Common myeloid progenitor, CD34-positive (primary cell): ENCODE results near the gene DDX52.

ENCODE experiments used
- CTCF ChIA-PET: fragments of 350-600 bp; sonication (Branson Sonifier 250); formaldehyde crosslinking; loops from one replicate; lab custom pipeline; 2021; ENCODE audit warnings: antibody characterized with exemption; lab: Charles Lee
- POLR2A ChIA-PET: fragments of 350-600 bp; sonication (Branson Sonifier 250); formaldehyde crosslinking; loops from one replicate; lab custom pipeline; 2021; ENCODE audit warnings: antibody characterized with exemption; lab: Charles Lee
- DNase-seq, 3 donors: peaks; one replicate each; pipeline versions ENCODE4 v3.0.0 to v3.0.0-alpha.2; 2013
- H3K27ac ChIP-seq, 2 experiments: 1 replicate in 1 of 2; 2 replicates in 1 of 2; pipeline ENCODE4 v1.7.0; 2013; ENCODE audit warnings: inconsistent platforms in 2 of 2, low read length in 2 of 2, mild to moderate bottlenecking in 2 of 2, low read depth in 1 of 2, moderate library complexity in 1 of 2; ENCODE audit not compliant: severe bottlenecking in 2 of 2, insufficient read depth in 1 of 2, poor library complexity in 1 of 2
- H3K27me3 ChIP-seq, 5 experiments: replicated peaks in 2 of 5; 1 replicate in 3 of 5; 2 replicates in 2 of 5; pipeline versions ENCODE4 v1.6.1 to v1.7.0; 2013; ENCODE audit warnings: low read length in 4 of 5, mild to moderate bottlenecking in 2 of 5, moderate library complexity in 2 of 5, inconsistent platforms in 1 of 5; ENCODE audit not compliant: insufficient read depth in 5 of 5, control insufficient read depth in 4 of 5
- H3K36me3 ChIP-seq, 4 experiments: 1 replicate in 2 of 4; 2 replicates in 2 of 4; pipeline versions ENCODE4 v1.6.1 to v1.7.0; 2013; ENCODE audit warnings: low read length in 3 of 4, control low read depth in 1 of 4, mild to moderate bottlenecking in 1 of 4; ENCODE audit not compliant: control insufficient read depth in 4 of 4, insufficient read depth in 4 of 4
- H3K4me1 ChIP-seq, 4 experiments: 1 replicate in 3 of 4; 2 replicates in 1 of 4; pipeline versions ENCODE4 v1.6.1 to v1.7.1; 2013; ENCODE audit warnings: low read length in 3 of 4, mild to moderate bottlenecking in 3 of 4, control low read depth in 1 of 4, inconsistent platforms in 1 of 4, moderate library complexity in 1 of 4; ENCODE audit not compliant: control insufficient read depth in 4 of 4, insufficient read depth in 4 of 4; ENCODE audit errors: control extremely low read depth in 1 of 4
- H3K4me3 ChIP-seq, 7 experiments: 1 replicate in 4 of 7; 2 replicates in 3 of 7; pipeline versions ENCODE4 v1.5.1 to v1.7.0; 2013; ENCODE audit warnings: mild to moderate bottlenecking in 7 of 7, low read length in 6 of 7, moderate library complexity in 6 of 7, inconsistent platforms in 2 of 7, low read depth in 2 of 7, control low read depth in 1 of 7; ENCODE audit not compliant: insufficient read depth in 4 of 7, control insufficient read depth in 1 of 7; ENCODE audit errors: extremely low read depth in 1 of 7
- H3K9me3 ChIP-seq, 5 experiments: 1 replicate in 4 of 5; 2 replicates in 1 of 5; pipeline versions ENCODE4 v1.6.1 to v1.7.1; 2013; ENCODE audit warnings: low read length in 4 of 5, mild to moderate bottlenecking in 2 of 5, inconsistent platforms in 1 of 5, low read depth in 1 of 5, moderate library complexity in 1 of 5; ENCODE audit not compliant: control insufficient read depth in 4 of 5, insufficient read depth in 2 of 5; ENCODE audit errors: control extremely low read depth in 1 of 5
- WGBS: methylation state at CpG from one replicate; pipeline ENCODE4 v1.1.5; 2013; ENCODE audit not compliant: insufficient coverage; 5-methylcytosine and 5-hydroxymethylcytosine counted together

DDX52 gene

DNA sequence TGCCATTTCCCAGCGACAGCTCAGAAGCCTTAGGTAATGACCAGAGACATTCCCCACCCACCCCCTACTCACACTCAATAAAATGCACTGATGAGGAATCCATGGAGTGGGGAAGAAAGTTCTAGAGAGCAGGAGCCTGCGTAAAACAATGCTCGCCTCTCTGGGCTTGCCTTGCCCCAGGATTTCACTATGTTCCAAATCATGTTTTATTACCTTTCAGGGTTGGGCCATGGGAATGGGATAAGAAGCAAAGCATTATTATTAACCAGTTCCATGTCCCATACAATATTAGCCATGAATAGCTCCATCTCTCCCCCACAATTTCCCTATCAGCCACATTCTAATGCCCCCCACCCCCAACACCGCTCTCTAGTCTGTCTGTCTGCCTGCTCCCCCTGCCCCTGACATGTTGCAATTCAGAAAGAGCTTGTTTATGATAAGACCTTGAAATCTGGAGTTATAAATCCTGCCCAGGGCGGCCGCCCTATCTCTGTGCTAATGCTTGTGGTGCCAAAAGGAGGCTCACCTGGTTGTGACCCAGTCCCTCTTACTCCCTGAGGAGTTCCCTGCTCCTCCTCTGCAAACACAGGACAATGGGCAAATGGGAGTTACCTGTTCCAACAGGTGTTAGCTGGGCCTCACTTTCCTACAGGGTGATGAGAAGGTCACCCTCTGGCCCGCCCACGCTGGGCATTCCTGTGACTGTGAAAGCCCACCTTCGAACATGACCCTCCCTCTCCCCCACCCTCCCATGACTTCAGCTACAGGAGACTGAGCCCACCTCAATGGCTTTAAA is 28.0 kb upstream of the DDX52 start:
- ChIA-PET CTCF (interaction anchor here (0.6 kb wide), 1 partner anchor 324 kb away, joined by 4 read pairs; no protein-coding TSS in a partner anchor), POLR2A (no interaction called here)

DNA sequence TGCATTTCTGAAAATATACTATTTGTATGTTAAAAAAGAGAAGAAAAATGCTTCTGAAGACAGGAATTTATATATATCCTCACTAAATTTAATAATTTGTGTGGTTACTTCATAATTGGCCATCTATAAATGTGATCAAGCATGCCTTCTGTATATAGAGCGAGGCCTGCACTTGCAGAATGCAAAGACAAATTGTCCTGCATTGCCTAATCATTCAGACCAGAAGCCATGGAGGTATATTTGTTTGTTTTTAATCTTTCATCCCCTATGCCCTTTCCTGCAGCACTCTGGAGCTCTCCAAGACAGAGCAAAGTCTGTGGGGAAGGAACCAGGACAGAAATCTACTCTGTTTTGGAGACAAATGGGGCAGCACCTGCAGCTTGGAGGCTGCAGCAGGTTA is 23.8 kb upstream of the DDX52 start:
- H3K4me1 ChIP-seq: no peaks in the 10 kb centered on the region
- H3K27me3 ChIP-seq: peaks cover 0 to 3% (median 0%) of the 10 kb centered on the region in 5 experiments
- H3K9me3 ChIP-seq: no peaks in the 10 kb centered on the region
- no peak for DNase-seq
- ChIA-PET CTCF (interaction anchor here (0.8 kb wide), 1 partner anchor 23 kb away, joined by 3 read pairs; no protein-coding TSS in a partner anchor), POLR2A (no interaction called here)
- no CpG with 5 or more reads among the region's 1 CpG for WGBS
- no peaks in the 10 kb centered on the region for H3K36me3 ChIP-seq
- H3K27ac ChIP-seq: no peak overlapping the region
- no peak overlapping the region for H3K4me3 ChIP-seq

More for the DNA sequence above, 28.0 kb upstream of the DDX52 start:
- no peak for DNase-seq
- H3K4me3 ChIP-seq: no peak overlapping the region
- no peaks in the 10 kb centered on the region for H3K27me3 ChIP-seq
- no peak overlapping the region for H3K27ac ChIP-seq
- no peaks in the 10 kb centered on the region for H3K36me3 ChIP-seq
- peaks cover 5 to 14% (median 10%) of the 10 kb centered on the region in 4 experiments for H3K4me1 ChIP-seq
- 96% methylated on average over 3 of the region's 9 CpGs for WGBS
- H3K9me3 ChIP-seq: no peaks in the 10 kb centered on the region

DNA sequence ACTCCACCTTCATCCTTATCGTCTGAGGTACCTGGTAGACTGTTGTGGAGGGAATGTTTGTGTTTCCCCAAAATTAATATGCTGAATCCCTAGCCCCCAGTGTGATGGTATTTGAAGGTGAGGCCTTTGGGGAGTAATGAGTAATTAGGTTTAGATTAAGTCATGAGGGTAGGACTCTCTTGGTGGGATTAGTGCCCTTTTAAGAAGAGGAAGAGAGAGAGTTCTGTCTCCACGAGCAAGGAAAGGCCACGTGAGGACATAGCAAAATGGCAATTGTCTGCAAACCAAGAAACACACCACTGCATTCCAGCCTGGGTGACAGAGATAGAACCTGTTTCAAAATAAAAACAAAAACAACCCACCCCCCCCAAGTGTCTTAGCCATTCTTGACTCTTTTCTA is 21.0 kb upstream of the DDX52 start:
- DNase-seq: no peak
- H3K27ac ChIP-seq: no peak overlapping the region
- CTCF ChIA-PET: no interaction called here
- no peaks in the 10 kb centered on the region for H3K36me3 ChIP-seq
- no CpG with 5 or more reads among the region's 3 CpGs for WGBS
- H3K27me3 ChIP-seq: peaks cover 0 to 3% (median 0%) of the 10 kb centered on the region in 5 experiments
- POLR2A ChIA-PET: no interaction called here
- H3K9me3 ChIP-seq: no peaks in the 10 kb centered on the region
- H3K4me3 ChIP-seq: no peak overlapping the region
- no peaks in the 10 kb centered on the region for H3K4me1 ChIP-seq

DNA sequence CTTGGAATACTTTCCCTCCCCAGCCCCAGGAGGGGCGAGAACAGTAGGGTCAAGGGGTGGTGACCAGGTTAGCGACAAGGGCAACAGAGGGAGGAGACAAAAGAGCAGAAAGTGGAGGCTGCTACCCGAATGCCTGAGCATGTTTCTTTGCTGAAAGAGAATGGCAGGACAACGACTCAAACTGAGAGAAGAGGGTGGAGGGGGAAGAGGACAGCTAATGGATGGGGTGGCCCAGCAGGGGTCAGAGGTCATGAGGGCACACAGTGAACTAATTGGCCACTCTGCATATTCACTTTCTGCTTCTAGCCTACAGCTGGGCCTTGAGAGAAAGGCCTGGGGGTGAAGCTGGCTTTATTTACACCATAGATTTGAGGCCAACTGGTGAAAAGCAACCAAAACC is 19.1 kb upstream of the DDX52 start:
- WGBS: 83% methylated on average over 2 of the region's 4 CpGs
- Histone ChIP-seq H3K9me3 (no peaks in the 10 kb centered on the region), H3K4me1 (no peaks in the 10 kb centered on the region), H3K36me3 (no peaks in the 10 kb centered on the region), H3K4me3 (no peak overlapping the region), H3K27me3 (peaks cover 0 to 3% (median 0%) of the 10 kb centered on the region in 5 experiments), H3K27ac (no peak overlapping the region)
- DNase-seq: no peak
- ChIA-PET CTCF (interaction anchor here (1.0 to 1.7 kb wide), 3 partner anchors 10 to 33 kb away, joined by 3 to 5 read pairs (median 4); no protein-coding TSS in a partner anchor), POLR2A (no interaction called here)

DNA sequence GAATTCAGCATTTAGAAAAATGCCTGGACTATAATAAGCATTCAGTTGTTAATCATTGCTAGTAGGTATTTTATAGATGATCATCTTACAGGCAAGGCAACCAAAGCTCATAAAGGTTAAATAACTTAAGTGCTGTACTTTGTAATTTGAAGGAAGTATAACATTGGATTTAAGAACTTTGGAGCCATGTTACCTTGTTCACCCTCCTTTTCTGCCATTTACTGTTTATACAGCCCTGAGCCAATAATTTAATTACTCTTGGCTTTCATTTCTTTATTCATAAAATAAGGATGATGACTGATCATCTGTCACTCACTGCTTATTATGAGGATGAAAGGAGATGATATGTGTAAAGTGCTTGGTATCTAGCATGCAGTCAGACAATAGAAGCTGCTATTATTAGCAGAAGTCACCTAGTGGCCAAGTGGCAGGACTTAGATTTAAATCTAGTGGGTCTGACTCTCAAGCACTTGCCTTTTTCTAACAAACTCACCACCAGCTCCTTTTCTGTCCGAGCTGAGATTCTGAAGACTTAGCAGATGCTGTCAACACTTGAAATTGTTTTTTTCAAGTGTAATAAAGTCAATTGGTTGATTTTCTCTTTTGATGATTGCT is 18.3 kb upstream of the DDX52 start:
- Histone ChIP-seq H3K4me3 (no peak overlapping the region), H3K27ac (no peak overlapping the region), H3K27me3 (peaks cover 0 to 3% (median 0%) of the 10 kb centered on the region in 5 experiments), H3K4me1 (no peaks in the 10 kb centered on the region), H3K36me3 (no peaks in the 10 kb centered on the region), H3K9me3 (no peaks in the 10 kb centered on the region)
- ChIA-PET CTCF (interaction anchor here (1.3 to 1.7 kb wide), 2 partner anchors 11 to 34 kb away, joined by 3 to 4 read pairs; no protein-coding TSS in a partner anchor), POLR2A (no interaction called here)
- WGBS: no CpG with 5 or more reads among the region's 1 CpG
- DNase-seq: no peak

DNA sequence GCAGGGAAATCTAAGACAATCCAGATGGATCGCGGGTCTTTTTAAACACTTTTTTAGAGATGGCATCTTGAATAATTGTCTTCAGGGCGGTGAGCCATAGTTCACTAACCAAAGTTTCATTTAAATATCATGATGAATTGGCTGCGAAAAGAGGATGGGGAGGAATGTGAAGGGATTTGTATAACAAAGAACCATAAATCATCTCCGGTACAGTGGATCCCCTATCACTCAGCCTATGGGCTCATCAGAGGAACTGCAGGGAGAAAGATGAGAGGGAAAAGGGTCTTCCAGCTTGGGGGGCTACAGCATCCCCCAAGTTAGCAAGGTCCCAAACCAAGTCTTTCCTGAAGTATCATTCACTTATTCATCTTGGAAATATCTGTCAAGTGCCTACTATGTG is 16.7 kb upstream of the DDX52 start:
- H3K9me3 ChIP-seq: no peaks in the 10 kb centered on the region
- DNase-seq: no peak
- ChIA-PET CTCF (interaction anchor here (1.7 to 2.2 kb wide), 2 partner anchors 9 to 11 kb away, joined by 6 read pairs; no protein-coding TSS in a partner anchor), POLR2A (no interaction called here)
- no peaks in the 10 kb centered on the region for H3K4me1 ChIP-seq
- H3K4me3 ChIP-seq: no peak overlapping the region
- H3K36me3 ChIP-seq: no peaks in the 10 kb centered on the region
- WGBS: 100% methylated on average over 2 of the region's 5 CpGs
- H3K27ac ChIP-seq: no peak overlapping the region
- H3K27me3 ChIP-seq: peaks cover 0 to 3% (median 0%) of the 10 kb centered on the region in 5 experiments

DNA sequence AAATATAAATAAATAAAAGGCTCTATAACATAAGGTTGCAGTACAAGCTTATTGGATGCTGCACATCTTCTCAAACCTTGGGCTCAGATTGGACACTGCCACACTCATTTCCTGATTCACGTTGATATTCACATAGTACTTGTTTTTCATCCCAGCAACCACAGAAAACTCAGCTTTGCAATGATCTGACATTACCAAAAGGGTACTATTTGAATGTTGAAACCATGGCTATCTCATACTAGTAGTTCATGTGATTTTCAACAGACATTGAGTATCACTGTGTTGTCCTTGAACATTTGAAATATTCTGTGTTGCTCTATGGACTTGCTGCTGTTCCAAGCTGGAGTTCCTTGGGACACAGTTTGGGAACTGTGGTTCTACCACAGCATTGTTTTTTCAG is 14.0 kb upstream of the DDX52 start:
- Histone ChIP-seq H3K9me3 (no peaks in the 10 kb centered on the region), H3K27me3 (peaks cover 0 to under 1% (median 0%) of the 10 kb centered on the region in 5 experiments), H3K4me3 (no peak overlapping the region), H3K36me3 (no peaks in the 10 kb centered on the region), H3K27ac (no peak overlapping the region), H3K4me1 (no peaks in the 10 kb centered on the region)
- ChIA-PET CTCF (interaction anchor here (1.1 to 1.4 kb wide), 2 partner anchors 8 to 12 kb away, joined by 3 to 4 read pairs; no protein-coding TSS in a partner anchor), POLR2A (no interaction called here)
- 71% methylated on average over 1 of the region's 1 CpG for WGBS
- no peak for DNase-seq
